Hematopoietic multipotent progenitor cell treated with erythropoietin and hydrocortisone succinate and interleukin-3 and kit ligand, for 17 days (in vitro differentiated cells): Measurements from ENCODE around the gene PASK.

Experiments
- DNase-seq: peaks from one replicate; pipeline ENCODE4 v3.0.0-alpha.2; 2015; ENCODE audit warnings: low spot score

PASK gene

GRCh38 chr2:241147336-241147735 lies 1.9 kb downstream of the PASK start:
- DNase-seq: no peak

- no peak for DNase-seq
These were observed 3.0 kb downstream of the PASK start for GRCh38 chr2:241146286-241146685.

GRCh38 chr2:241142593-241142992 lies 6.7 kb downstream of the PASK start:
- DNase-seq: no peak

- no peak for DNase-seq
These were observed 7.2 kb downstream of the PASK start for GRCh38 chr2:241142063-241142462.

GRCh38 chr2:241141214-241141770 lies 8.0 kb downstream of the PASK start:
- no peak for DNase-seq

GRCh38 chr2:241140445-241140840 lies 8.8 kb downstream of the PASK start:
- no peak for DNase-seq

GRCh38 chr2:241139531-241140444 lies 9.5 kb downstream of the PASK start:
- no peak for DNase-seq

GRCh38 chr2:241138471-241138870 lies 10.8 kb downstream of the PASK start:
- DNase-seq: no peak

- DNase-seq: no peak
These were observed 11.7 kb downstream of the PASK start for GRCh38 chr2:241137276-241138190.

GRCh38 chr2:241136661-241137260 lies 12.5 kb downstream of the PASK start:
- no peak for DNase-seq

GRCh38 chr2:241136191-241136590 lies 13.1 kb downstream of the PASK start:
- no peak for DNase-seq

- no peak for DNase-seq
These were observed 13.5 kb downstream of the PASK start for GRCh38 chr2:241135737-241136136.

GRCh38 chr2:241134711-241135110 lies 14.6 kb downstream of the PASK start:
- DNase-seq: no peak

- no peak for DNase-seq
These were observed 15.8 kb downstream of the PASK start for GRCh38 chr2:241133436-241133820.

- no peak for DNase-seq
These were observed 16.5 kb downstream of the PASK start for GRCh38 chr2:241132538-241133435.

- DNase-seq: no peak
These were observed 17.7 kb downstream of the PASK start for GRCh38 chr2:241131531-241131930.

- DNase-seq: no peak
These were observed 19.0 kb downstream of the PASK start for GRCh38 chr2:241130316-241130715.

- no peak for DNase-seq
These were observed 20.0 kb downstream of the PASK start for GRCh38 chr2:241129086-241129871.

GRCh38 chr2:241128266-241128665 lies 21.0 kb downstream of the PASK start:
- no peak for DNase-seq

GRCh38 chr2:241126771-241127202 lies 22.5 kb downstream of the PASK start:
- DNase-seq: no peak
